Globus pallidus (tissue), 1 donor: ENCODE results near the gene ZNF888.
"Not testable (repeated sequence)": the region's sequence is repeated elsewhere in the genome, so short reads cannot be mapped to it uniquely, and the experiment has no call there.

Experiments
- DNase-seq: peaks from one replicate; pipeline ENCODE4 v3.0.0-alpha.2; 2015; ENCODE audit warnings: low spot score

Gene ZNF888

DNA sequence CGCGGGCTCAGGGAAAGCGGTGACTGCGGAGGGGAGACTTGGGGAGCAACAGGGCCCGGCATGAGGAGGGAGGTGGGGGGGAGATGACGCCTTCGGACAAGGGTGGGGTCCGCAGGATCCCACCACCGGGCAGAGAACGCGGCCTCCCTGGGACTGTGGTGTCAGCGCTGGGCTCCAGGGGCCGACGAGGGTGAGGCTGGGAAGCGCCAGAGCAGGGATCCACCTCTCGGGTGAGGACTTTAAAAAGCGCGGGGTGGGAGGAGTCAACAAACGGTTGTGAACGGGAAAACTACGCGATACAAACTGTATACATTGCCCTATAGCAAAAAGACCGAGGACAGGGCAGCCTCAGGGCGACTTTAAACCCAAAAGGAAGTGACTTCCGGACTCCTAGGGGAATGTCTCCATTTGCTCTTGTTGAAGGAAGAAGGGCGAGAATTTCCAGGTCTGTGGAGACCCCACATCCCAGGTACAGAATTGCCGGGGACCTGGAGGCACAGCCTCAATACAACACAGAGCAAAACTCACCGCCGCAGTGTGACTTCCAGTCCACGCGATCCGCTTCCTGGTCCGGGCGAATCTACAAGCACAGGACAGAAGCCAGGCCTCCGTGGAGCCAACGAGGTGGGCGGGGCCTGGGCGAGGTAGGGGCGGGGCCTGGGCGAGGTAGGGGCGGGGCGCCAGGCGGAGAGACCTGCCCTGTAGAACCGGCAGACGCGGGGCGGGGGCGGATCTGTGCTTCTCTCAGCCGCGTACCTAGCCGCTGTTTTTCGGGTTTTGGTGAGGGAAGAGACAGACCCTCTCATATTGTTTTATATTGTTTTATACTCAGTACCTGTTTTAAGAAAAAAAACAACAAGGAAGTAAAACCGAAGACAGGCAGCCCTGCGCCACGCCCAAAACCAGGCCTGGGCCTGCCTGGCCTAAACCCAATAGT, at the start of gene ZNF888:
Gene ZNF888 (minus strand): TSS at position 588 of the 937 bp plus-strand sequence. CDS start 5,555 bp downstream, outside the sequence.
- peak; percentile 63 for DNase-seq

DNA sequence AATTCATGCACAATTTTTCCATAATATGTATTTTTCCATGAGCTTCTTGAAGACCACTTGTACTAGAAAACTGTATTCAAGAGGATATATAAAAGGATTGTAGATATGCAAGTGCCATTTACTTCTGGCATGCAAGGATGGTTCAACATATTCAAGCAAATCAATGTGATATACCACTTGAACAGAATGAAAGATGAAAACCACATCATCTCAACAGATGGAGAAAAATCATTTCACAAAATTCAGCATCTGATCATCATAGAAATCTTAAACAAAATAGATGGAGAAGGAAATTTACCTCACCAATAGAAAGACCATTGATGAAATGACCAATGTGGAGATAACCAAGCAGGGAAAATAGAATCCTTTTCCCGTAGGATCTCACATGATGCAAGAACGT, 44.5 kb upstream of the ZNF888 start:
- DNase-seq, result no peak

DNA sequence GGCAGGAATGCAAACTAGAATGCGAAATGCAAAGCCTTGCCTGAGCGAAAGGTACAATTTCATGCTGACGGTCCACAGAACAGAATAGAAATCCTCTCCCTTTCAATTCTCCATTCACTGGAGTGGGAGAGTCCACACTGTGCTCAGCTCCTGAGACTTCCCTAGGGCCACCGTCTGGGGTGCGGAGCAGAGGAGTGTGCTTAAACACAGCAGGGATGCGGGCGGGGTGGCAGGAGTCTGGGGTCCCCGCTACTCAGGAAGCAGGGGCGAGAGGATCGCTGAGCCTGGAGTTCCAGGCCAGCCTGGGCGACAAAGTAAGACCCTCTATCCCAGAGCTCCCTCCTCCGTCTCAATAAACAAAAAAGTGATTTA, 40.0 kb upstream of the ZNF888 start:
- DNase-seq, result peak; percentile 15

DNA sequence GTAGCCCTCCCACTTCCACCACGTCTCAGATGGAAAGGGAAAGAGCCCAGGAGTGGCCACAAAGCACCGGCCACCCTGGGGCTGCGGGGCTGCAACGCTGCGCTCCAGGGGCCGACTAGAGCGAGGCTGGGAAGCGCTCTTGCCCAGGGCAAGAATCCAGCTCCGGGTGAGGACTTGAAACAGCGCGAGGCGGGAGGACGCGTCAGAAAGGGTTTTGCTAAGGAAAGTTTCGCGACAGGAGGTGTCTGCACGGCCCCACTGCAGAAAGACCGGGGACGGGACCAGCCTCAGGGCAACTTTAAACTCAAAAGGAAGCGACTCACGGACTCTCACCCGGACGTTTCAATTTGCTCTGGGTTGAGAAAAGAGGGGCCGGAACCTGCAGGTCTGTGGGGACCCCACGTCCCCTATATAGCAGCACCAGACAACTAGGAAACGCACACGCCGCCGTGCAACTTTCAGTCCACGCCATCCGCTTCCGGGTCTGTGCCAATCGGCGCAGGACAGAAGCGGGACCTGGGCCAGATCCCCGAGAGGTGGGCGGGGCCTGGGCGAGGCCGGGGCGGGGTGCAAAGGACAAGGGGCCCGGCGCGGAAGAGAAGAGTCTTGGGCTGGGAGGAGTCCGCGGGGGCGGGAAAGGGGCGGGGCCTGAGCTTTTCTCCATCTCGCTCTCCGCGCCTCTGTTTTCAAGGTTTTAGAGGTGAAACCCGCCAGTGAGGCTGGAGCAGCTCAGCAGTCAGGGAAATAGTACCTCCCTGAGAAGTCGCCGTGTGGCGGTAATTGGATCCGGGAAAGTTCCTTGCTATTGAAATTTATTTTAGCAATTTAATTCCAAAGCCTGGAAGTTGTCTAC, 39.4 kb upstream of the ZNF888 start, which contains the start of gene ZNF816:
Gene ZNF816 (minus strand): TSS at position 488 of the 853 bp plus-strand sequence. CDS start 6,792 bp downstream, outside the sequence.
- DNase-seq, result peak; percentile 85

DNA sequence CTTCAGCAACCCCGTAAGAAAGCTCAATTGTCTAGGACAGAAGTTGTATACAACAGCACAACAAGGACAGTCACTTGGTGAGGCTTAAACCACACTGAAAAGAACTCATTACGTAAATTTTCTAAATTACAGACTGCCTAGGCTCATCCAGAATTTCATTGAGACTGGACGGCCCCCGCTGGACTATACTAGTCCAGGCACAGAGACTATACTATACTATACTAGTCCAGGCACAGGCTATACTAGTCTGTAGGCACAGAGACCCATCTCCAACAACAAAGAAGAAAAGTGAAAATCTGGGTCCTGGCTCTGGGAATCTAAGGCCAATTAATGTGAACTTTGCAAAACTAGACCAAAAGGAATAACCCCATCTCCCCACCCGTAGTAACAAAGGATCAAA, 38.8 kb upstream of the ZNF888 start:
- no peak for DNase-seq

DNA sequence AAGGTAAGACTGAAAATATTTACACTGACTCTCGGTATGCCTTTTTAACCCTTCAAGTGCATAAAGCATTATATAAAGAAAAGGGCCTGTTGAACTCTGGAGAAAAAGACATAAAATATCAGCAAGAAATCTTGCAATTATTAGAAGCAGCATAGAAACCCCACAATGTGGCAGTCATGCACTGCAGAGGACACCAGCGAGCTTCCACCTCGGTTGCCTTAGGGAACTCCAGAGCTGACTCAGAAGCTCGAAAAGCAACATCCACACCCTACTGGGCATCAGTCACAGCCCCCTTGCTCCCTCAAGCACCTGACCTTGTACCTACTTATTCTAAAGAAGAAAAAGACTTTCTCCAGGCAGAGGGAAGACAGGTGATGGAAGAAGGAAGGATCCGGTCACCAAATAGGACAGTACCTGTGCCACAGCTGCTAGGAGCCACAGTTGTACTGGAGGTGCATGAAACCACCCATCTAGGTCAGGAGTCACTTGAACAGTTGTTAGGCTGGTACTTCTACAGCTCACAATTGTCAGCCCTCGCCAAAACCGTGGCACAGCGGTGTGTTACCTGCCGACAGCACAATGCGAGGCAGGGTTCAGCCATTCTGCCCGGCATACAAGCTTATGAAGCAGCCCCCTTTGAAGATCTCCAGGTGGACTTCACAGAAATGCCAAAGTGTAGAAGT, 36.5 kb upstream of the ZNF888 start:
- DNase-seq, result no peak

DNA sequence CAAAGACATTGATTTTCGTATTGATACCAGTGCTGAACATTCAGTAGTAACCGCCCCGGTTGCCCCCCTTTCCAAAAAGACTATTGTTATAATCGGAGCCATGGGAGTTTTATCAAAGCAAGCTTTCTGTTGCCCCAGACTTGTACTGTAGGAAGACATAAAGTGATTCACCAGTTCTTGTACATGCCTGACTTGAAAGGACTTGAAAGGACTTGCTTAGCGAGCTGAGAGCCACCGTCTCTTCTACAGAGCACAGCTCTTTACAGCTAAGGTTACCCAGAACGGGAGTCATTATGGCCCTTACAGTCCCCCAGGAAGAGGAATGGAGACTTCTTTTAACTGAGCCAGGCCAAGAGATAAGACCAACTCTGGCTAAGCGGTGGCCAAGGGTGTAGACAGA, 34.4 kb upstream of the ZNF888 start:
- DNase-seq, result no peak

DNA sequence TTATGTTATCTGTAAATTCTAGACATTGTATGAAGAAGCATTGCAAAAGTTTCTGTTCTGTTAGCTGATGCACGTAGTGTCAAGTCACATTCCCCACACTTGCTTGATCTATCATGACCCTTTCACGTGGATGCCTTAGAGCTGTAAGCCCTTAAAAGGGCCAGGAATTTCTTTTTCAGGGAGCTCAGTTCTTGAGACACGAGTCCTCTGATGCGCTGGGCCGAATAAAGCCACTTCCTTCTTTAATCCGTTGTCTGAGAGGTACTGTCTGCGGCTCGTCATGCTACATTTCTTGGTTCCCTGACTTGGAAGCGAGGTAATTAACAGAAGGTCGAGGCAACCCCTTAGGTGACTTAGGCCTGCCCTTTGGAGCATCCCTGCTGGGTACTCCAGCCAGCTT, 33.7 kb upstream of the ZNF888 start:
- no peak for DNase-seq

DNA sequence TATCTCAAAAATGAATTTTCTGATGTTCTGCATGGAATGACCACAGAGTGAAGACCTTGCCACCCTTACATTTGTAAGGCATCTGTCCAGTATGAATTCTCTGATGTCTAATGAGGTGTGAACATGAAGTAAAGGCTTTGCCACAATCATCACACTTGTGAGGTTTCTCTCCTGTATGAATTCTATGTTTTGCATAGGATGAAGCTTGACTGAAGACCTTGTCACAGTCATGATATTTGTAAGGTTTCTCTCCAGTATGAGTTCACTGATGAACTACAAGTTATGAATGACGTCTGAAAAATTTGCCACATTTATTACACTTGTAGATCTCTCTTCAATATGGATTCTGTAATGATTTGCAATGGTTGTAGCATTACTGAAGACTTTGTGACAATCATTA, 26.2 kb upstream of the ZNF888 start:
- no peak for DNase-seq

DNA sequence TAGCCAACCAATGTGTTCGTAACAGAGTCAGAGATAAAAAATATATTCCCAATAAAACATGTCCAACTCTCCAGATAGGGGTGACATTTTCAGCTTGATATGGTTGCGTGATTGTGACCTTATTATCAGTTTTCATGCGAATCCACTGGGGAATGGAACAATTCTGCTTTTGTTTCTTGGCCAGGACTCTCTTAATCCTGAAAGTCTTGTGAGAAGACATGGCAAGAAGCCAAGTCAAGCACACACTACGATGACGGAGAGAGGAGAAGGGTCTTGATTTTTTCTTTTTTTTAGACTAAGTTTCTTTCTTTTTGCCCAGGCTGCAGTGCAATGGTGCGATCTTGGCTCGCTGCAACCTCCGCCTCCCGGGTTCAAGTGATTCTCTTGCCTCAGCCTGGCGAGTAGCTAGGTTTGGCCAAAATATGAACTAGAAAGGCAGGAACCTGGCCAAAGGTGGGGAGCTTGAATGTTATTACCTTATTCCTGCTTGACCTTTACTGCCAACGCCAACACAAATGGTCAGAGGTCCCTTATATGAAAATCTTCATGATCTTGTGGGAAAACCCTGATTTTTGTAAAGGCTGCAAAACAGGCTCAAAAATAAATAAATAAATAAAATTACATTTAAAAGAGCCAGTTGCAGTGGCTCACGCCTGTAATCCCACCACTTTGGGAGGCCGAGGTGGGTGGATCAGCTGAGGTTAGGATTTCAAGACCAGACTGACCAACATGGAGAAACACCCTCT, 25.0 kb upstream of the ZNF888 start:
- no peak for DNase-seq

DNA sequence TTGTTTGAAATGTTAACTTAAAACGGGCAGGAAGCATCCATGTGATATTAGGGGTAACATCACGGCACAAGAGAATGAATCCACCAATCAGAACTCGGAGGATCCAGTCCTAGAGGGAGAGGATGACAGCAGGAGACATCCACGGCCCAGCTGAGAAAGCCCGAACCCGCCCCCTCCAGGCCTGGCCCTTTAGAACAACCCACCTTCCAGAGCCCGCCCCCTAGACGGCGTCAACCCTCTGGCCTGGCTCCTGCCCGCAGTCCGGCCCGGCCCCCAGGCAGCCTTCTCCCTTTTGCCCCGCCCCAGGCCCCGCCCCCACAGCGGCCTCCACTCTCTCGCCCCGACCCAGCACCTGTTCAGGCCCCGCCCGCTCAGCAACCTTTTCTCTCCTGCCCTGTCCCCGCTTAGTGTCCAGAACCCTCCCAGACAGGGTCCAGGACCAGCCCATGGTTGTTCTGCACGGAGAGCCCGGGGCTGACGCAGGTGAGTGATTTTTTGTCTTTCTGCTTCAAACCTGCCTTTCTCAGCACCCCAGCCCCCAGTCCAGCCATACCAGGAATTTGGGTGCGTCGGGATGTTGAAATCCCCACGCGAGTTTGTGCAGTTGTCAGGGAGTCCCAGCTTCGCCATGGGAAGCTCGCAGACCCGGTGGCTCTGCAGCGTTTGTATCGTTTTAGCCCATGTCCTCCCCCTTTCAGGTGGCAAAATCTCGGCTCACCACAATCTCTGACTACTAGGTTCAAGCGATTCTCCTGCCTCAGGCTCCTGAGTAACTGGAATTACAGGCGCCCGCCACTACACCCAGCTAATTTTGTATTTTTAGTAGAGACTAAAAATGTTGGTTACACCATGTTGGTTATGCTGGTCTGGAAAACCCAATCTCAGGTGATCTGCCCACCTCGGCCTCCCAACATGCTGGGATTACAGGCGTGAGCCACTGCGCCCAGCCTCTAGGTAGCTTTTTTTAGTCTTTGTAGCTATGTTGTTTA, 23.4 kb upstream of the ZNF888 start:
- DNase-seq, result no peak

DNA sequence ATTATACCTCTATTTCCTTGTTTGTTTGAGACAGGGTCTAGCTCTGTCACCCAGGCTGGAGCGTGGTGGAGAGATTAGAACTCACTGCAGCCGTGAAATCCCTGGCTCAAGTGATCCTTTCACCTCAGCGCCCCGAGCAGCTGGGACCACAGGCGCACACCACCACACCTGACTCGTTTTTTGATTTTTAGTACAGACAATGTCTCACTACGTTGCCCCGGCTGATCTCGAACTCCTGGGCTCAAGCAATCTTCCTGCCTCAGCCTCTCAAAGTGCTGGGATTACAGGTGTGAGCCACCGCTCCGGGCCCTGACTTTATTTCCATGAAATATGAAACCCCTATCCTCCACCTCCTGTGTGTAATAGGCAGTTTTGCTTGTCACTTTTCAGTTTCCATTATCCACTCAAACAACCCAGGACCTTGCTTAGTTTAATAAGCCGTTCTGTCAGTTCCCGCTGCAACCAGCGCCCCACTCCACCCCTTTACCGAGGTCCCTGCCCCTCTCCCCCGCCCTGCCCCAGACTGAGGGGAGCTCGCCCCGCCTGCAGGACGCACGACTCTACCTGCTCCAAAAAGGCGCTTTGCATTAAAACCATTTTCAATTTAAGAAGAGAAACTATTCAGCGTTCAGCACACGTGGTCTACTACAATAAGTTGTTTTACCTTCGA, 22.6 kb upstream of the ZNF888 start:
- no peak for DNase-seq

DNA sequence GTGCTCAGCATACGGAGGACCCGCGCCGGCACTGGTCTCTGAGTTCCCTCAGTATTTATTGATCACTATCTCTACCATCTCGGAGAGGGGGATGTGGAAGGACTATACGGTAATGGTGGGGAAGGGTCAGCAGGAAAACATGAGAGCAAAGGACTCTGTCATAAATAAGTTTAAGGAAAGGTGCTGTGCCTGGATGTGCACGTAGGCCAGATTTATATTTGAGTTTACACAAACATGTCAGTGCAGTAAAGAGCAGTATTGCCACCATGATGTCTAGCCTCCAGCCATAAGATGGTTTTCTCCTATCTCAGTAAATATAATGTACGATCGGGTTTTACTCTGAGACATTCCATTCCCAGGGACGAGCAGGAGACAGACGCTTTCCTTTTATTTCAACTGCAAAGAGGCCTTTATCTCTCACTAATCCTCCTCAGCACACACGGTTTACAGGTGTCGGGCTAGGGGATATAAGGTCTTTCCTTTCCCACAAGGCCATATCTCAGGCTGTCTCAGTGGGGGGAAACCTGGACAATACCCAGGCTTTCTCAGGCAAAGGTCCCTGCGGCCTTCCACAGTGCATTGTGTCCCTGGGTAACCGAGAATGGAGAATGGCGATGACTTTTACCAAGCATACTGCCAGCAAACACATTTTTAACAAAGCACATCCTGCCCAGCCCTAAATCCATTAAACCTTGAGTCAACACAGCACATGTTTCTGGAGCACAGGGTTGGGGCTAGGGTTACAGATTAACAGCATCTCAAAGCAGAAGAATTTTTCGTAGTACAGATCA, 21.7 kb upstream of the ZNF888 start:
- not testable (repeated sequence) for DNase-seq

DNA sequence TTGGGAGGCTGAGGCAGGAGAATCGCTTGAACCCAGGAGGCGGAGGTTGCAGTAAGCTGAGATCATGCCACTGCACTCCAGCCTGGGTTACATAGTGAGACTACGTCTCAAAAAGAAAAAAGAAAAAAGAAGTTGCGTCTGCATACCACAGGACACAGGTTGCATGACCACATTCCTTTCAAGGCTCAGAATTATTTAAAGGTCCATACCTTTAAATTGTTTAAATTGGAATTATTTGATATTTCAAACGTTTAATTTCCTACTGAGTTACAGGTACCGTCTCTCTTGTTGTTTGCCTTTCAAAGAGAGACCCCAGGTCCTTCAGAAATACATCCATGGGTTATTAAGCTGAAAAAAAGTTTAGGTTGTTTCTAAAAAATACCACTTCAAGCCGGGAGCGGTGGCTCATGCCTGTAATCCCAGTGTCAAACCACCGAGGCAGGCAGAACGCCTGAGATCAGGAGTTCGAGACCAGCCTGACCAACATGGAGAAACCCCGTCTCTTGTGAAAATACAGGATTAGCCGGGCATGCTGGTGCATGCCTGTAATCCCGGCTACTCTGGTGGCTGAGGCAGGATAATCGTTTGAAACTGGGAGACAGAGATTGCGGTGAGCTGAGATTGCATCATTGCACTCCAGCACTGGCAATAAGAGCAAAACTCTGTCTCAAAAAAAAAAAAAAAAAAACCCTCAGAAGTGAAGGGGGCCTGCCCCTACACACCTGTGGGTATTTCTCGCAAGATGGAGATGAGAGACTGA, 20.8 kb upstream of the ZNF888 start:
- DNase-seq, result no peak

DNA sequence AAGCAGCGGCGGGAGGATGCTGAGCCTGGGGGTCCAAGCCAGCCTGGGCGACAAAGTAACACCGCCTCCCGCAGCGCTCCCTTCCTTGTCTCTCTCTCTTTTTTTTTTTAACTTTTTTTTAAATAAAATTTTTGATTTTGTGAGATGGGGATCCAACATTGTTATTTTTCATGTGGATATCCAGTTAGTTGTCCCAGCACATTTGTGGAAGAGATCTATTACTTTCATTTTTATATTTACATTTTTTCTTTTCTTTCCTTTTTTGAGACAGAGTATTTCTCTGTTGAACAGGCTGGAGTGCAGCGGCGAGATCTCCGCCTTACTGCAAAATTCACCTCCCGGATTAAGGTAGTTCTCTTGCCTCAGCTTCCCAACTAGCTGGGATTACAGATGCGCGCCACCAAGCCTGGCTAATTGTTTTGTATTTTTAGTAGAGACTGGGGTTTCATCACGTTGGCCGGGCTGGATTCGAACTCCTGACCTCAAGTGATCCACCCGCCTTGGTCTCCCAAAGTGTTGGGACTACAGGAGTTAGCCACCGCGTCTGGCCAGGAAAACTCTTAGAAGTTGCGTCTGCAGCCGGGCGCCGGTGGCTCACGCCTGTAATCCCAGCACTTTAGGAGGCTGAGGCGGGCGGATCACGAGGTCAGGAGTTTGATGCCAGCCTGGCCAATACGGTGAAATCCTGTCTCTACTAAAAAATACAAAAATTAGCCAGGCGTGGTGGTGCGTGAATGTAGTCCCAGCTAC, 20.1 kb upstream of the ZNF888 start:
- no peak for DNase-seq

DNA sequence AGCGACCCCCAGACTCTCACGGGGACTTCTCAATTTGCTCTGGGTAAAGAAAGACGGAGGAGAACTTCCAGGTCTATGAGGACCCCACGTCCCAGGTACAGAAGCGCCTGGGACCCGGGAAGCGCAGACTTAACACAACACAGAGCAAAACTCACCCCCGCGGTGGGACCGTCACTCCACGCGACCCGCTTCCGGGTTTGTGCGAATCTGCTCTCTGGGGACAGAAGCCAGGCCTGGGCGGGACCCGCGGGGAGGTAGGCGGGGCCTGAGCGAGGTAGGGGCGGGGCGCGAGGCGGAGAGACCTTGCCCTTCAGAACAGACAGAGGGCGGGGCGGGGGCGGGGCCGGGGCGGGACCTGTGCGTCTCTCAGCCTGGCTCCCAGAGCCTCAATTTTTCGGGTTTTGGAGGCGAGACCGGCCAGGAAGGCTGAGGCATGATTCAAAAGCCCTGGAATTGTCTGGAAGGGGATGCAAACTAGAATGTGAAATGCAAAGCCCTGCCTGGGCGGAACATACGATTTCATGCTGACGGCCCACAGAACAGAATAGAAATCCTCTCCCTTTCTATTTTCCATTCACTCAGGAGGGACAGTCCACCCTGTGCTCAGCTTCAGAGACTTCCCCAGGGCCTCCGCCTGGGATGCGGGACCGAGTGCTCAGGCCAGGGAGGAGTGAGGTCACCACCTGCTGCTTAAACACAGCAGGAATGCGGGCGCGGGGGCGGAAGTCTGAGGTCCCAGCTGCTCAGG, 19.3 kb upstream of the ZNF888 start:
- peak; percentile 80 for DNase-seq

DNA sequence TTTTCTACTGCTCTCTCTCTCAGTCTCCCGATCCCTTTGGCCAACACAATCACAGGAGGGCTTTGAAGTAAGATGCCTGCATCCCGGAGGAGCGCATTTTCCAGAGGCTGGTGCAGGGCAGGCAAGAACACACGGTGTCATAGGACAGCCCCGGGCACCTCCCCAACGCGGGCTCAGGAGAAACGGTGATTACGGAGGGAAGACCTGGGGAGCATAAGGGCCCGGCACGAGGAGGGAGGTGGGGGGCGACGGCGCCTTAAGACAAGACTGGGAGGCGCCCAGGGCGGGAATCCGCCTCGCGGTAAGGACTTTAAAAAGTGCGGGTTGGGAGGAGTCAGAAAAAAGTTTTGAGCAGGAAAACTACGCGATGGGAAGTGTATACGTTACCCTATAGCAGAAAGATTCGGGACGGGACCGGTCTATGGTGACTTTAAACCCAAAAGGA, 18.7 kb upstream of the ZNF888 start:
- no peak for DNase-seq
